Measurements from ENCODE around the gene COL9A2. TPM values are rescaled to one million over a fixed set of nuclear protein-coding genes. Genes with fewer than 3 reads are reported as not detected.
"Not testable (repeated sequence)": the region's sequence is repeated elsewhere in the genome, so short reads cannot be mapped to it uniquely, and the experiment has no call there.

Gene COL9A2
- total RNA-seq, 4 donors from 2014 or later: 2.0 to 27.0 (median 4.8) TPM

DNA sequence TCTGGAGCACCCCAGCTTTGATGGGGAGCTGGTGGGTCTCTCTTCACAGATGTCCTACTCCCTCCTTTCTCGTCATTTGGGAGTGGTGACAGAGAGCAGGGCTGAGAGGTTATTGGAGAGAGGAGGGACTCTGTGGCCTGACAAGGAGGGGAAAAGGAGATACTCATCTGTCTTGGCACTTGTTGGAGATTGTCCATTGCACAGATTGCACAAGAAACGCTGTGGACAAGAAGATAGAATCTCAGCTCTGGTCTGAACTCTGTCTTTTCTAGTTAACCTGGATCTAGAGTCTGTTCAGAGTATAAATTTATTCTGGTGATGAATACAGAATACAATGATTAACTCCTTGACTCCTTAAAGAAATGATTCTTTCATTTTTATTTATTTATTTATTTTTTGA lies 34.0 kb upstream of the COL9A2 start:
- Histone ChIP-seq H3K36me3 (no peaks in the 10 kb centered on the region), H3K9me3 (no peaks in the 10 kb centered on the region), H3K4me3 (no peak overlapping the region), H3K4me1 (no peaks in the 10 kb centered on the region), H3K27me3 (no peaks in the 10 kb centered on the region), H3K27ac (no peak overlapping the region)
- intact Hi-C loops (cut with DNase I; ENCODE audit: low total_unique reads): no loop called here
- DNase-seq: no peak
- TF ChIP-seq POLR2A (IDR thresholded peaks at IDR 0.05): no peak
- TF ChIP-seq, protein P1, sequence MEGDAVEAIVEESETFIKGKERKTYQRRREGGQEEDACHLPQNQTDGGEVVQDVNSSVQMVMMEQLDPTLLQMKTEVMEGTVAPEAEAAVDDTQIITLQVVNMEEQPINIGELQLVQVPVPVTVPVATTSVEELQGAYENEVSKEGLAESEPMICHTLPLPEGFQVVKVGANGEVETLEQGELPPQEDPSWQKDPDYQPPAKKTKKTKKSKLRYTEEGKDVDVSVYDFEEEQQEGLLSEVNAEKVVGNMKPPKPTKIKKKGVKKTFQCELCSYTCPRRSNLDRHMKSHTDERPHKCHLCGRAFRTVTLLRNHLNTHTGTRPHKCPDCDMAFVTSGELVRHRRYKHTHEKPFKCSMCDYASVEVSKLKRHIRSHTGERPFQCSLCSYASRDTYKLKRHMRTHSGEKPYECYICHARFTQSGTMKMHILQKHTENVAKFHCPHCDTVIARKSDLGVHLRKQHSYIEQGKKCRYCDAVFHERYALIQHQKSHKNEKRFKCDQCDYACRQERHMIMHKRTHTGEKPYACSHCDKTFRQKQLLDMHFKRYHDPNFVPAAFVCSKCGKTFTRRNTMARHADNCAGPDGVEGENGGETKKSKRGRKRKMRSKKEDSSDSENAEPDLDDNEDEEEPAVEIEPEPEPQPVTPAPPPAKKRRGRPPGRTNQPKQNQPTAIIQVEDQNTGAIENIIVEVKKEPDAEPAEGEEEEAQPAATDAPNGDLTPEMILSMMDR (IDR thresholded peaks at IDR 0.05): no peak

DNA sequence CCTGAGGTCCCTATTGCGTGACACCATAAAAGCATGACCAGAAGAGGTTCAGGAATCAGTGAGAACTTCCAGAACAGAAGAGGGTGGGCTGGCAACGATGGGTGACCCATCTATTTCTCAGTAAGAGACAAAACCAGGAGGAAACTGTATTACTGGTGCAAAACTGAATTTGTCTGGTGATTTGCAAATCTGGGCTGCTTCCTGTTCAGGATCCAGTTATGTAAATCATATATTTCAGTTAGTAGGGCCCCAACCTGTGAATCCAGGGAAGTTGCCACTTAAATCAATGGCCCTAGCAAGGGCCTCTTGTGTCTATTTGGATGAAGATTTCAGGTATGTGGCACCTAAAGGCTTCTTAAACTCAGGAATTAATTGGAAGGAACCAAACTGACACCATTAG lies 33.3 kb upstream of the COL9A2 start:
- no peaks in the 10 kb centered on the region for H3K9me3 ChIP-seq
- H3K4me1 ChIP-seq: no peaks in the 10 kb centered on the region
- no peaks in the 10 kb centered on the region for H3K36me3 ChIP-seq
- H3K27ac ChIP-seq: no peak overlapping the region
- H3K27me3 ChIP-seq: no peaks in the 10 kb centered on the region
- no peak for TF ChIP-seq POLR2A (IDR thresholded peaks at IDR 0.05)
- TF ChIP-seq, protein P1 (IDR thresholded peaks at IDR 0.05): no peak
- no peak overlapping the region for H3K4me3 ChIP-seq
- intact Hi-C loops (cut with DNase I; ENCODE audit: low total_unique reads): no loop called here
- no peak for DNase-seq

DNA sequence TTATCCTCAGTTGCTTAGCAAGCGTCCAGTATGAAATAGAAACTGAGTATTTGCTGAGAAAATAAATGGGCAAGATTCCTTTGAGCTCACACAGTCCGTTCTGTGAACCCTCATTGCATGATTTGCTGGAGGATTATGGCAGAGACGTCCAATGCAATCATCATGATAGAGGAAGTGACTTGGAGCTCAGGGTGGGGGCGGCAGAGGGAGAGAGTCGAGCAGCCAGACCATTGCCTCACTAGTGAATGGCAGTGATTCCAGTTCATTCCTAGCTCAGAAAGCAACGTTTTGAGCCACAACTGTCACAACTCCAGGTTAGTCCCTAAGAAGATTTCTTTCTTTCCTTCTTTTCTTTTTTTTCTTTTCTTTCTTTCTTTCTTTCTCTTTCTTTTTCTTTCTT lies 27.5 kb upstream of the COL9A2 start:
- H3K27me3 ChIP-seq: no peaks in the 10 kb centered on the region

DNA sequence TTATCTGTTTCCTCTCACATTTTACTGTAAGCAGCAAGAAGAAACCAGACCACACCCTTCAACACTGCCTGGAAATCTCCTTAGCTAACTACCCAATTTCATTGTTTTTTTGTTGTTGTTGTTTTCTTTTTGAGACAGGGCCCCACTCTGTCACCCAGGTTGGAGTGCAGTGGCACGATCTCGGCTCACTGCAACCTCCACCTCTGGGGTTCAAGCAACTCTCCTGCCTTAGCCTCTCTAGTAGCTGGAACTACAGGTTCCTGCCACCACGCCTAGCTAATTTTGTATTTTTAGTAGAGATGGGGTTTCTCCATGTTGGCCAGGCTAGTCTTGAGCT lies 25.3 kb upstream of the COL9A2 start:
- H3K27ac ChIP-seq; H3K4me3 ChIP-seq; H3K9me3 ChIP-seq; H3K36me3 ChIP-seq; H3K27me3 ChIP-seq; intact Hi-C loops (cut with DNase I; ENCODE audit: low total_unique reads); DNase-seq; H3K4me1 ChIP-seq: not testable (repeated sequence)

More for the DNA sequence above, 27.5 kb upstream of the COL9A2 start:
- no peak for DNase-seq
- Histone ChIP-seq H3K27ac (no peak overlapping the region), H3K36me3 (no peaks in the 10 kb centered on the region), H3K4me1 (no peaks in the 10 kb centered on the region), H3K9me3 (no peaks in the 10 kb centered on the region), H3K4me3 (no peak overlapping the region)
- intact Hi-C loops (cut with DNase I; ENCODE audit: low total_unique reads): no loop called here
- TF ChIP-seq POLR2A (IDR thresholded peaks at IDR 0.05): no peak
- TF ChIP-seq, protein P1 (IDR thresholded peaks at IDR 0.05): no peak

GRCh38 chr1:40341491-40342380 lies 24.6 kb upstream of the COL9A2 start:
- Histone ChIP-seq H3K27me3 (no peaks in the 10 kb centered on the region), H3K4me1 (no peaks in the 10 kb centered on the region), H3K27ac (no peak overlapping the region), H3K4me3 (no peak overlapping the region), H3K36me3 (no peaks in the 10 kb centered on the region), H3K9me3 (no peaks in the 10 kb centered on the region)
- DNase-seq: no peak
- TF ChIP-seq POLR2A (IDR thresholded peaks at IDR 0.05): no peak
- TF ChIP-seq, protein P1 (IDR thresholded peaks at IDR 0.05): no peak
- intact Hi-C loops (cut with DNase I; ENCODE audit: low total_unique reads): no loop called here

All from uterus (tissue), 4 donors.